ENCODE data around the gene C16orf74. TPM values are rescaled to one million over a fixed set of nuclear protein-coding genes. Genes with fewer than 3 reads are reported as not detected.

Gene C16orf74
- total and polyA plus RNA-seq, 2 experiments from 2014 or later: 3.8 to 7.0 TPM

DNA sequence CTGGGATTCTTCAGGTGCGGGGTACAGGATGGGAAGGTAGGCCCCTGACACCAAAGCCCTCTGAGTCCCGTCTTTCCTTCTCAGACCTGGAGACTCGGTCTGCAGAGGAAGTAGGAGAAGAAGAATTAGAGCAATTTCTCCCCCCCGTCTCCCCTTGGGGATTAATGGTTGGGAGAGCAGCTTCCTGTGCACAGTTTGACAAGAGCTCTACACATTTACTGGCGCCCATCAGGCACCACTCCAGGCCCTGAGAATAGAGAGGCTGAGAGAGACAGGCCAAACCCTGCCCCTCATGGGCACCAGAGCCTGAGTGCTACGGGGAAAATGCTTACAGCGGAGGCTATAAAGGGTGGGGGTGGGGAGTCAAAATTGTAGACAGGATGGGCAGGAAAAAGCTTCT is 3.5 kb upstream of the C16orf74 start:
- H3K4me2 ChIP-seq (ENCODE audit: unreplicated experiment): no peak overlapping the region
- no peak overlapping the region for H3K27ac ChIP-seq
- 0 out of 2 replicates have a peak, but pooled peaks cover 12% of the 10 kb centered on the region for H3K4me1 ChIP-seq (ENCODE audit: insufficient read depth)
- H3K79me2 ChIP-seq (ENCODE audit: insufficient read depth): no peaks in the 10 kb centered on the region
- no peaks in the 10 kb centered on the region for H3K9me2 ChIP-seq (ENCODE audit: insufficient read depth)
- in situ Hi-C loops (cut with MboI): no loop called here
- no peak overlapping the region for H3K4me3 ChIP-seq
- peaks cover 8% of the 10 kb centered on the region for H3F3A ChIP-seq (ENCODE audit: insufficient read depth)
- no peak for TF ChIP-seq EZH2phosphoT487 (IDR thresholded peaks at IDR 0.05; ENCODE audit: insufficient read depth, low read depth)
- no peak for TF ChIP-seq EZH2 (IDR thresholded peaks at IDR 0.05; ENCODE audit: insufficient read depth, poor library complexity, severe bottlenecking)
- no peak for DNase-seq
- no peak overlapping the region for H2AFZ ChIP-seq
- H3K9ac ChIP-seq: no peak overlapping the region
- H3K27me3 ChIP-seq (replicated peaks; ENCODE audit: insufficient read depth): no peaks in the 10 kb centered on the region
- no peaks in the 10 kb centered on the region for H4K20me1 ChIP-seq (ENCODE audit: insufficient read depth)
- no peaks in the 10 kb centered on the region for H3K36me3 ChIP-seq (ENCODE audit: low read depth)
- WGBS, 2 experiments (ENCODE audit: low coverage in 1 of 2, low lambda C conversion rate in 2 of 2, missing lambda C conversion rate in 2 of 2): 82 to 86% methylated on average over 7 of the region's 7 CpGs
- H3K9me3 ChIP-seq (ENCODE audit: low read depth): no peaks in the 10 kb centered on the region

DNA sequence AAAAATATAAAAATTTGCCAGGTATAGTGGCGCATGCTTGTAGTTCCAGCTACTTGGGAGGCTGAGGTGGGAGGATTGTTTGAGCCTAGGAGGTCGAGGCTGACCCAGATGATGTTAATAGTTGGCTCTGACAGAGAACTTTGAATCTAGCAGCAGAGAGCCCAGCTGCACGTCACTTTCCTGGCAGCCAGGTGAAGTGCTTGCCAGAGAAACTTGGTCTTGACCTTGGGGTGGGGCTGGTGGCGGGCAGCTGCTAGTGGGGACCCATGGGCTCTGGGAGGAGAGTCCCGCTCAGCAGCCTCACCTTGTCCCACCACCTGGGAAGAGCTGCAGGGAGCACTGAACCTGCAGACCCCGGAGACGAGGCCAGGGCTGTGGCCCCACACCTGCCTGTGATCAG is 3.1 kb upstream of the C16orf74 start:
- Histone ChIP-seq H3K9ac (no peak overlapping the region), H3K4me2 (ENCODE audit: unreplicated experiment) (no peak overlapping the region), H3K9me2 (ENCODE audit: insufficient read depth) (no peaks in the 10 kb centered on the region), H3F3A (ENCODE audit: insufficient read depth) (peaks cover 8% of the 10 kb centered on the region), H3K9me3 (ENCODE audit: low read depth) (no peaks in the 10 kb centered on the region), H4K20me1 (ENCODE audit: insufficient read depth) (no peaks in the 10 kb centered on the region), H3K4me1 (ENCODE audit: insufficient read depth) (0 out of 2 replicates have a peak, but pooled peaks cover 12% of the 10 kb centered on the region), H3K27ac (no peak overlapping the region), H2AFZ (no peak overlapping the region), H3K36me3 (ENCODE audit: low read depth) (no peaks in the 10 kb centered on the region), H3K27me3 (replicated peaks; ENCODE audit: insufficient read depth) (no peaks in the 10 kb centered on the region), H3K4me3 (no peak overlapping the region), H3K79me2 (ENCODE audit: insufficient read depth) (no peaks in the 10 kb centered on the region)
- no peak for DNase-seq
- in situ Hi-C loops (cut with MboI): no loop called here
- WGBS, 2 experiments (ENCODE audit: low coverage in 1 of 2, low lambda C conversion rate in 2 of 2, missing lambda C conversion rate in 2 of 2): 97 to 98% methylated on average over 7 of the region's 7 CpGs
- TF ChIP-seq EZH2 (IDR thresholded peaks at IDR 0.05; ENCODE audit: insufficient read depth, poor library complexity, severe bottlenecking): no peak
- no peak for TF ChIP-seq EZH2phosphoT487 (IDR thresholded peaks at IDR 0.05; ENCODE audit: insufficient read depth, low read depth)

GRCh38 chr16:85753559-85753958 is 2.7 kb upstream of the C16orf74 start:
- H2AFZ ChIP-seq: no peak overlapping the region
- H3K9me3 ChIP-seq (ENCODE audit: low read depth): no peaks in the 10 kb centered on the region
- TF ChIP-seq EZH2 (IDR thresholded peaks at IDR 0.05; ENCODE audit: insufficient read depth, poor library complexity, severe bottlenecking) (no peak), EZH2phosphoT487 (IDR thresholded peaks at IDR 0.05; ENCODE audit: insufficient read depth, low read depth) (no peak)
- no peaks in the 10 kb centered on the region for H3K36me3 ChIP-seq (ENCODE audit: low read depth)
- H3K9ac ChIP-seq: no peak overlapping the region
- no peaks in the 10 kb centered on the region for H3K9me2 ChIP-seq (ENCODE audit: insufficient read depth)
- H3K4me1 ChIP-seq (ENCODE audit: insufficient read depth): 0 out of 2 replicates have a peak, but pooled peaks cover 12% of the 10 kb centered on the region
- H4K20me1 ChIP-seq (ENCODE audit: insufficient read depth): no peaks in the 10 kb centered on the region
- H3K4me2 ChIP-seq (ENCODE audit: unreplicated experiment): no peak overlapping the region
- H3F3A ChIP-seq (ENCODE audit: insufficient read depth): peaks cover 8% of the 10 kb centered on the region
- no peak overlapping the region for H3K27ac ChIP-seq
- in situ Hi-C loops (cut with MboI): no loop called here
- no peak overlapping the region for H3K4me3 ChIP-seq
- no peak for DNase-seq
- 80 to 82% methylated on average over 6 of the region's 6 CpGs for WGBS, 2 experiments (ENCODE audit: low coverage in 1 of 2, low lambda C conversion rate in 2 of 2, missing lambda C conversion rate in 2 of 2)
- no peaks in the 10 kb centered on the region for H3K27me3 ChIP-seq (replicated peaks; ENCODE audit: insufficient read depth)
- H3K79me2 ChIP-seq (ENCODE audit: insufficient read depth): no peaks in the 10 kb centered on the region

DNA sequence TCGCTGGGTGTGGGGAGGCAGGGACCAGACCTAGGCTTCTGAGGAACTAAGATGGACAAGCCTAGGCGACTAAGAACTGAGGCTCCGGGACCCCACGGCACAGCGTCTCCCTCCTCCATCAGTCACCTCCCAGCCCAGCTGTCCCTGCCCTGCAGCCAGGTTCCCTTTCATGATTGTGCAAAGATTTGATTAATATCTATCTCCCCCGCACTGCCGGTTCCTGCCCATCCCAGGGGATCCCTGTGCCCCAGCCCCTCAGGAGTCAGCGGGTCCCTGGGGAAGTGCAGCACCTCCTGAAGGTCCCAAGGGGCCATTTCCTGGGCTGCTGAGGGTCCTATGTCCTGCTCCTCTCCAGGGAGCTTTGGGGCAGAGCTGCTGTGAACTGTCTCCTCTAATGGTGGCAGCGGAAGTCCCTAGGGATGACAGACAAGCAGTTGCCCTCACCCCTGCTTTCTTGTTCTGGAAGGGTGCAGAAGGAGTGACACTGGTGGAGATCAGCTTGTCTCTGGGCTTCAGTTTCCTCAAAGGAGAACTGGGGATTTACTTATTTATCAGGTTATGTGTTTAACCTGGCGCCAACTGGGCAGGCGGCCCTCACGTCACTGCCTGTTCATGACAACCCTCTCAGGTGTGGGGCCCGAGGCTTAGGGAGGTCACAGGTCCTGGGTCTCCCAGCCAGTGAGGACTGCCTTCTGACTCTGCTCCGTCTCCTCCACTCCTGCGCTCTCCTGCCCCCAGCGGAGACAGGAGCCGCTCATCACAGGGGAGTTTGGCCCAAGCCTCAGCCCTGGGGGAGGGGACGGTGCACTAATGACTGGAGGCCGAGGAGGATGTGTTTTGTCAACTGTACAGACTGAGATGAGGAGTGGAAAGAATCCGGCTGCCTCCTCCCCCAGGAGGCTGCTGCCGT is 1.9 kb upstream of the C16orf74 start:
- no peak overlapping the region for H3K4me3 ChIP-seq
- H3K79me2 ChIP-seq (ENCODE audit: insufficient read depth): no peaks in the 10 kb centered on the region
- H3K4me2 ChIP-seq (ENCODE audit: unreplicated experiment): no peak overlapping the region
- in situ Hi-C loops (cut with MboI): no loop called here
- TF ChIP-seq EZH2 (IDR thresholded peaks at IDR 0.05; ENCODE audit: insufficient read depth, poor library complexity, severe bottlenecking) (no peak), EZH2phosphoT487 (IDR thresholded peaks at IDR 0.05; ENCODE audit: insufficient read depth, low read depth) (no peak)
- no peak overlapping the region for H3K27ac ChIP-seq
- H3K9me2 ChIP-seq (ENCODE audit: insufficient read depth): no peaks in the 10 kb centered on the region
- H3K9ac ChIP-seq: no peak overlapping the region
- no peak overlapping the region for H2AFZ ChIP-seq
- H4K20me1 ChIP-seq (ENCODE audit: insufficient read depth): no peaks in the 10 kb centered on the region
- H3K4me1 ChIP-seq (ENCODE audit: insufficient read depth): 0 out of 2 replicates have a peak, but pooled peaks cover 12% of the 10 kb centered on the region
- no peaks in the 10 kb centered on the region for H3K9me3 ChIP-seq (ENCODE audit: low read depth)
- 86 to 87% methylated on average over 21 of the region's 21 CpGs for WGBS, 2 experiments (ENCODE audit: low coverage in 1 of 2, low lambda C conversion rate in 2 of 2, missing lambda C conversion rate in 2 of 2)
- DNase-seq: no peak
- no peaks in the 10 kb centered on the region for H3K36me3 ChIP-seq (ENCODE audit: low read depth)
- peaks cover 6% of the 10 kb centered on the region for H3F3A ChIP-seq (ENCODE audit: insufficient read depth)
- H3K27me3 ChIP-seq (replicated peaks; ENCODE audit: insufficient read depth): no peaks in the 10 kb centered on the region

Data from GM23248 (cell line).